Measurements from ENCODE around the gene PCDHAC2.

Gene PCDHAC2

GRCh38 chr5:140965905-140966292, 377 bp upstream of the PCDHAC2 start:
- no peak for TF ChIP-seq CTCF (IDR thresholded peaks at IDR 0.05; ENCODE audit: low read depth, low read length, missing control alignments)
- in situ Hi-C loops (cut with HindIII; ENCODE audit: low pct_ligation_motif_present, low sequenced_read_pairs): no loop called here
- Histone ChIP-seq H3K4me3 (ENCODE audit: low read depth, low read length) (peak overlapping the region; percentile 24), H3K36me3 (replicated peaks) (no peaks in the 10 kb centered on the region), H3K27me3 (replicated peaks) (peaks cover 3% of the 10 kb centered on the region), H3K27ac (no peak overlapping the region)
- DNase-seq: no peak

- DNase-seq: no peak
- Histone ChIP-seq H3K36me3 (replicated peaks) (no peaks in the 10 kb centered on the region), H3K4me3 (ENCODE audit: low read depth, low read length) (no peak overlapping the region), H3K27ac (no peak overlapping the region), H3K27me3 (replicated peaks) (peaks cover 3% of the 10 kb centered on the region)
- TF ChIP-seq CTCF (IDR thresholded peaks at IDR 0.05; ENCODE audit: low read depth, low read length, missing control alignments): no peak
- in situ Hi-C loops (cut with HindIII; ENCODE audit: low pct_ligation_motif_present, low sequenced_read_pairs): no loop called here
Observed at GRCh38 chr5:140967226-140967893, 1.1 kb downstream of the PCDHAC2 start.

GRCh38 chr5:140969880-140970279, 3.6 kb downstream of the PCDHAC2 start:
- Histone ChIP-seq H3K27ac (no peak overlapping the region), H3K4me3 (ENCODE audit: low read depth, low read length) (no peak overlapping the region), H3K36me3 (replicated peaks) (no peaks in the 10 kb centered on the region), H3K27me3 (replicated peaks) (peaks cover 3% of the 10 kb centered on the region)
- in situ Hi-C loops (cut with HindIII; ENCODE audit: low pct_ligation_motif_present, low sequenced_read_pairs): no loop called here
- TF ChIP-seq CTCF (IDR thresholded peaks at IDR 0.05; ENCODE audit: low read depth, low read length, missing control alignments): no peak
- no peak for DNase-seq

GRCh38 chr5:140973550-140973949, 7.3 kb downstream of the PCDHAC2 start:
- no peak for DNase-seq
- Histone ChIP-seq H3K36me3 (replicated peaks) (no peaks in the 10 kb centered on the region), H3K4me3 (ENCODE audit: low read depth, low read length) (no peak overlapping the region), H3K27ac (no peak overlapping the region), H3K27me3 (replicated peaks) (no peaks in the 10 kb centered on the region)
- in situ Hi-C loops (cut with HindIII; ENCODE audit: low pct_ligation_motif_present, low sequenced_read_pairs): no loop called here
- no peak for TF ChIP-seq CTCF (IDR thresholded peaks at IDR 0.05; ENCODE audit: low read depth, low read length, missing control alignments)

GRCh38 chr5:140977003-140977402, 10.7 kb downstream of the PCDHAC2 start:
- DNase-seq: no peak
- Histone ChIP-seq H3K27me3 (replicated peaks) (no peaks in the 10 kb centered on the region), H3K36me3 (replicated peaks) (no peaks in the 10 kb centered on the region), H3K4me3 (ENCODE audit: low read depth, low read length) (no peak overlapping the region), H3K27ac (no peak overlapping the region)
- in situ Hi-C loops (cut with HindIII; ENCODE audit: low pct_ligation_motif_present, low sequenced_read_pairs): no loop called here
- TF ChIP-seq CTCF (IDR thresholded peaks at IDR 0.05; ENCODE audit: low read depth, low read length, missing control alignments): no peak

GRCh38 chr5:140978260-140978659, 12.0 kb downstream of the PCDHAC2 start:
- in situ Hi-C loops (cut with HindIII; ENCODE audit: low pct_ligation_motif_present, low sequenced_read_pairs): no loop called here
- Histone ChIP-seq H3K4me3 (ENCODE audit: low read depth, low read length) (no peak overlapping the region), H3K27me3 (replicated peaks) (no peaks in the 10 kb centered on the region), H3K27ac (no peak overlapping the region), H3K36me3 (replicated peaks) (no peaks in the 10 kb centered on the region)
- no peak for TF ChIP-seq CTCF (IDR thresholded peaks at IDR 0.05; ENCODE audit: low read depth, low read length, missing control alignments)
- no peak for DNase-seq
